Measurements from ENCODE around the gene CRB3. TPM values are rescaled to one million over a fixed set of nuclear protein-coding genes. Genes with fewer than 3 reads are reported as not detected.

The CRB3 gene
- total and polyA plus RNA-seq, 9 of the 15 experiments (the other 6 are each of a cell fraction or from before 2014, with no cell fraction given), result 0.49 TPM; not detected in 8

- no TSS peak for BruUV-seq (replicated peaks)
- TF ChIP-seq, protein P1, sequence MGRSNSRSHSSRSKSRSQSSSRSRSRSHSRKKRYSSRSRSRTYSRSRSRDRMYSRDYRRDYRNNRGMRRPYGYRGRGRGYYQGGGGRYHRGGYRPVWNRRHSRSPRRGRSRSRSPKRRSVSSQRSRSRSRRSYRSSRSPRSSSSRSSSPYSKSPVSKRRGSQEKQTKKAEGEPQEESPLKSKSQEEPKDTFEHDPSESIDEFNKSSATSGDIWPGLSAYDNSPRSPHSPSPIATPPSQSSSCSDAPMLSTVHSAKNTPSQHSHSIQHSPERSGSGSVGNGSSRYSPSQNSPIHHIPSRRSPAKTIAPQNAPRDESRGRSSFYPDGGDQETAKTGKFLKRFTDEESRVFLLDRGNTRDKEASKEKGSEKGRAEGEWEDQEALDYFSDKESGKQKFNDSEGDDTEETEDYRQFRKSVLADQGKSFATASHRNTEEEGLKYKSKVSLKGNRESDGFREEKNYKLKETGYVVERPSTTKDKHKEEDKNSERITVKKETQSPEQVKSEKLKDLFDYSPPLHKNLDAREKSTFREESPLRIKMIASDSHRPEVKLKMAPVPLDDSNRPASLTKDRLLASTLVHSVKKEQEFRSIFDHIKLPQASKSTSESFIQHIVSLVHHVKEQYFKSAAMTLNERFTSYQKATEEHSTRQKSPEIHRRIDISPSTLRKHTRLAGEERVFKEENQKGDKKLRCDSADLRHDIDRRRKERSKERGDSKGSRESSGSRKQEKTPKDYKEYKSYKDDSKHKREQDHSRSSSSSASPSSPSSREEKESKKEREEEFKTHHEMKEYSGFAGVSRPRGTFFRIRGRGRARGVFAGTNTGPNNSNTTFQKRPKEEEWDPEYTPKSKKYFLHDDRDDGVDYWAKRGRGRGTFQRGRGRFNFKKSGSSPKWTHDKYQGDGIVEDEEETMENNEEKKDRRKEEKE (IDR thresholded peaks at IDR 0.05; ENCODE audit: borderline replicate concordance in 1 of 2, control insufficient read depth in 1 of 2, low read depth in 2 of 2, low read length in 1 of 2), result no peak
- TF ChIP-seq, protein P2, sequence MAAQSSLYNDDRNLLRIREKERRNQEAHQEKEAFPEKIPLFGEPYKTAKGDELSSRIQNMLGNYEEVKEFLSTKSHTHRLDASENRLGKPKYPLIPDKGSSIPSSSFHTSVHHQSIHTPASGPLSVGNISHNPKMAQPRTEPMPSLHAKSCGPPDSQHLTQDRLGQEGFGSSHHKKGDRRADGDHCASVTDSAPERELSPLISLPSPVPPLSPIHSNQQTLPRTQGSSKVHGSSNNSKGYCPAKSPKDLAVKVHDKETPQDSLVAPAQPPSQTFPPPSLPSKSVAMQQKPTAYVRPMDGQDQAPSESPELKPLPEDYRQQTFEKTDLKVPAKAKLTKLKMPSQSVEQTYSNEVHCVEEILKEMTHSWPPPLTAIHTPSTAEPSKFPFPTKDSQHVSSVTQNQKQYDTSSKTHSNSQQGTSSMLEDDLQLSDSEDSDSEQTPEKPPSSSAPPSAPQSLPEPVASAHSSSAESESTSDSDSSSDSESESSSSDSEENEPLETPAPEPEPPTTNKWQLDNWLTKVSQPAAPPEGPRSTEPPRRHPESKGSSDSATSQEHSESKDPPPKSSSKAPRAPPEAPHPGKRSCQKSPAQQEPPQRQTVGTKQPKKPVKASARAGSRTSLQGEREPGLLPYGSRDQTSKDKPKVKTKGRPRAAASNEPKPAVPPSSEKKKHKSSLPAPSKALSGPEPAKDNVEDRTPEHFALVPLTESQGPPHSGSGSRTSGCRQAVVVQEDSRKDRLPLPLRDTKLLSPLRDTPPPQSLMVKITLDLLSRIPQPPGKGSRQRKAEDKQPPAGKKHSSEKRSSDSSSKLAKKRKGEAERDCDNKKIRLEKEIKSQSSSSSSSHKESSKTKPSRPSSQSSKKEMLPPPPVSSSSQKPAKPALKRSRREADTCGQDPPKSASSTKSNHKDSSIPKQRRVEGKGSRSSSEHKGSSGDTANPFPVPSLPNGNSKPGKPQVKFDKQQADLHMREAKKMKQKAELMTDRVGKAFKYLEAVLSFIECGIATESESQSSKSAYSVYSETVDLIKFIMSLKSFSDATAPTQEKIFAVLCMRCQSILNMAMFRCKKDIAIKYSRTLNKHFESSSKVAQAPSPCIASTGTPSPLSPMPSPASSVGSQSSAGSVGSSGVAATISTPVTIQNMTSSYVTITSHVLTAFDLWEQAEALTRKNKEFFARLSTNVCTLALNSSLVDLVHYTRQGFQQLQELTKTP (IDR thresholded peaks at IDR 0.05; ENCODE audit: low read depth in 1 of 2, partially characterized antibody in 2 of 2), result no peak
- no peak for TF ChIP-seq GABPB1 (CRISPR knock-in tag; IDR thresholded peaks at IDR 0.05)
- TF ChIP-seq HNRNPLL (IDR thresholded peaks at IDR 0.05; ENCODE audit: low read depth, low read length, poor library complexity, severe bottlenecking), result no peak
- TF ChIP-seq EGR1 (conservative IDR thresholded peaks at IDR 0.05), result no peak
- TF ChIP-seq MEIS2 (IDR thresholded peaks at IDR 0.05; ENCODE audit: partially characterized antibody), result no peak
- no peak for TF ChIP-seq NFIC (IDR thresholded peaks at IDR 0.05)
- TF ChIP-seq ERF (CRISPR knock-in tag; IDR thresholded peaks at IDR 0.05), result no peak
- no peak for TF ChIP-seq ARID1B (IDR thresholded peaks at IDR 0.05)
- no peak for TF ChIP-seq ZNF764 (CRISPR knock-in tag; IDR thresholded peaks at IDR 0.05; ENCODE audit: low read depth)
- no peak for TF ChIP-seq SRSF3 (IDR thresholded peaks at IDR 0.05; ENCODE audit: insufficient read depth, low read length)
- TF ChIP-seq ASH1L (IDR thresholded peaks at IDR 0.05; ENCODE audit: borderline replicate concordance, low read depth, partially characterized antibody), result no peak
- TF ChIP-seq ZNF3 (CRISPR knock-in tag; IDR thresholded peaks at IDR 0.05), result no peak
- TF ChIP-seq RBBP5 (IDR thresholded peaks at IDR 0.05; ENCODE audit: borderline replicate concordance, insufficient read depth, low read length, poor library complexity, severe bottlenecking), result no peak
- no peak for TF ChIP-seq SIX5 (IDR thresholded peaks at IDR 0.05; ENCODE audit: borderline replicate concordance in 1 of 2, insufficient read depth in 1 of 2, low read depth in 1 of 2, low read length in 2 of 2)
- TF ChIP-seq EZH2 (IDR thresholded peaks at IDR 0.05; ENCODE audit: borderline replicate concordance, low read depth, low read length), result no peak
These were observed 32.2 kb upstream of the CRB3 start for GRCh38 chr19:6431891-6432290.

More at GRCh38 chr19:6431891-6432290, 32.2 kb upstream of the CRB3 start:
- H3K4me3 ChIP-seq, result no peak overlapping the region
- H3K27me3 ChIP-seq (ENCODE audit: control insufficient read depth in 2 of 2, insufficient read depth in 2 of 2, low read length in 2 of 2), result no peaks in the 10 kb centered on the region
- H3K79me2 ChIP-seq (ENCODE audit: control insufficient read depth, insufficient read depth, low read length), result peaks cover 11% of the 10 kb centered on the region
- H3K9ac ChIP-seq (ENCODE audit: insufficient read depth in 1 of 2, low read depth in 2 of 2, low read length in 2 of 2), result peak overlapping the region in 1 of 2 experiments; percentile 72; a peak in 1 of 4 replicates
- no peaks in the 10 kb centered on the region for H3K9me3 ChIP-seq (replicated peaks; ENCODE audit: control insufficient read depth, insufficient read depth, low read depth, low read length)
- no peak overlapping the region for H3K27ac ChIP-seq (ENCODE audit: extremely low read depth, low read depth, low read length)
- POLR2A ChIA-PET, result no interaction called here
- H3K36me3 ChIP-seq (ENCODE audit: control insufficient read depth, insufficient read depth, low read length), result peaks cover 3% of the 10 kb centered on the region; the same call in 2 of the 3 replicates
- no peaks in the 10 kb centered on the region for H4K20me1 ChIP-seq (replicated peaks; ENCODE audit: control insufficient read depth, insufficient read depth, low read length)
- H3K4me2 ChIP-seq (ENCODE audit: insufficient read depth, low read length), result no peak overlapping the region
- H2AFZ ChIP-seq (ENCODE audit: low read depth, low read length), result no peak overlapping the region
- DNase-seq (ENCODE audit: extremely low read depth in 1 of 4, low spot score in 3 of 4), result no peak
- no peak for ATAC-seq
- WGBS (ENCODE audit: insufficient coverage, low coverage, missing lambda C conversion rate), result 72% methylated on average over 9 of the region's 11 CpGs
- H3K4me1 ChIP-seq (replicated peaks in 1 of 2; ENCODE audit: control insufficient read depth in 2 of 2, insufficient read depth in 2 of 2, low read length in 2 of 2), result peaks cover 0 to 18% of the 10 kb centered on the region in 2 experiments; a peak in 2 of 5 replicates
- peaks cover 4% of the 10 kb centered on the region for H3K9me1 ChIP-seq (ENCODE audit: control insufficient read depth, insufficient read depth, low read length)
- intact Hi-C loops (cut with micrococcal nuclease) (no loop called here), in situ Hi-C loops (cut with MboI) (no loop called here)
- FAIRE-seq, result no peak
- CTCF ChIA-PET (ENCODE audit: low intra/inter-chr PET ratio), result no interaction called here

Data from K562 (cell line).